Endothelial cell of umbilical vein (primary cell): ENCODE measurements around the gene SLC39A11. TPM values are rescaled to one million over a fixed set of nuclear protein-coding genes. Genes with fewer than 3 reads are reported as not detected.

Source experiments
- BruUV-seq: library from RNA; stranded (reverse); fragments of 400-500 nt; replicated peaks from 2 replicates; lab custom pipeline; 2021; lab: Mats Ljungman, UMichigan
- CTCF ChIA-PET: fragments of 300-600, 350-600 bp; sonication (Branson Sonifier 250); formaldehyde crosslinking; loops from one replicate; lab custom pipeline; 2021; ENCODE audit warnings: antibody characterized with exemption, inconsistent platforms; lab: Charles Lee
- POLR2A ChIA-PET: fragments of 300-600, 350-600 bp; sonication (Branson Sonifier 250); formaldehyde crosslinking; loops from one replicate; lab custom pipeline; 2021; ENCODE audit warnings: antibody characterized with exemption, inconsistent platforms; lab: Charles Lee
- DNase-seq: peaks from one replicate; pipeline ENCODE4 v3.0.0-alpha.2; 2011; ENCODE audit warnings: low read depth, low spot score
- FAIRE-seq: peaks from 2 replicates; lab custom pipeline; 2011; peaks lifted over from hg19 to GRCh38; lab: Jason Lieb, UNC
- H2AFZ ChIP-seq: 2 replicates; pipeline ENCODE4 v1.6.0; 2012; ENCODE audit warnings: low read depth, low read length, control low read depth, inconsistent platforms
- H3K27ac ChIP-seq: 2 replicates; pipeline ENCODE4 v1.5.1; 2011; ENCODE audit warnings: low read depth, mild to moderate bottlenecking, control low read depth, low read length, moderate library complexity; ENCODE audit not compliant: insufficient read depth
- H3K27me3 ChIP-seq, 2 experiments: 2 replicates each; pipeline versions ENCODE4 v1.6.0 to v1.6.1; 2011; ENCODE audit warnings: low read length in 2 of 2, mixed read lengths in 1 of 2; ENCODE audit not compliant: control insufficient read depth in 2 of 2, insufficient read depth in 2 of 2
- H3K36me3 ChIP-seq, 2 experiments: 2 replicates in 1 of 2; 3 replicates in 1 of 2; pipeline ENCODE4 v1.5.1; 2011; ENCODE audit warnings: low read length in 2 of 2, mild to moderate bottlenecking in 1 of 2, moderate library complexity in 1 of 2; ENCODE audit not compliant: control insufficient read depth in 2 of 2, insufficient read depth in 2 of 2; ENCODE audit errors: extremely low read depth in 1 of 2
- H3K4me1 ChIP-seq: 3 replicates; pipeline ENCODE4 v1.5.1; 2011; ENCODE audit warnings: mild to moderate bottlenecking, low read length; ENCODE audit not compliant: control insufficient read depth, insufficient read depth; ENCODE audit errors: extremely low read depth
- H3K4me2 ChIP-seq: 2 replicates; pipeline ENCODE4 v1.6.1; 2011; ENCODE audit warnings: low read length, control low read depth, mixed read lengths; ENCODE audit not compliant: insufficient read depth
- H3K4me3 ChIP-seq, 3 experiments: fragments of 200-600 bp in 1 of 3; sonication (generic), shearing (Covaris generic) in 1 of 3; replicated peaks in 1 of 3; 2 replicates each; pipeline ENCODE4 v1.5.1; 2011 to 2016; ENCODE audit warnings: control low read depth in 3 of 3, low read length in 3 of 3, mild to moderate bottlenecking in 2 of 3, inconsistent platforms in 1 of 3, low read depth in 1 of 3, moderate library complexity in 1 of 3; ENCODE audit not compliant: insufficient read depth in 1 of 3
- H3K79me2 ChIP-seq: 2 replicates; pipeline ENCODE4 v1.6.0; 2012; ENCODE audit warnings: low read length, inconsistent platforms; ENCODE audit not compliant: control insufficient read depth, insufficient read depth
- H3K9ac ChIP-seq: replicated peaks from 2 replicates; pipeline ENCODE3; 2011; ENCODE audit warnings: low read length, control low read depth; ENCODE audit not compliant: insufficient read depth; ENCODE audit errors: extremely low read depth
- H3K9me1 ChIP-seq: replicated peaks from 3 replicates; pipeline ENCODE4 v1.6.0; 2011; ENCODE audit warnings: mild to moderate bottlenecking, low read length; ENCODE audit not compliant: control insufficient read depth, insufficient read depth; ENCODE audit errors: extremely low read depth
- H3K9me3 ChIP-seq: replicated peaks from 2 replicates; pipeline ENCODE4 v1.5.1; 2012; ENCODE audit warnings: low read length, inconsistent platforms; ENCODE audit not compliant: control insufficient read depth, insufficient read depth
- H4K20me1 ChIP-seq: replicated peaks from 2 replicates; pipeline ENCODE3; 2011; ENCODE audit warnings: mild to moderate bottlenecking, low read length; ENCODE audit not compliant: control insufficient read depth, insufficient read depth; ENCODE audit errors: extremely low read depth
- EZH2 ChIP-seq: IDR thresholded peaks from 2 replicates; pipeline ENCODE4 v1.6.1; 2012; ENCODE audit warnings: borderline replicate concordance, low read depth, mild to moderate bottlenecking, moderate library complexity, low read length, inconsistent platforms; ENCODE audit not compliant: severe bottlenecking
- FOS ChIP-seq: IDR thresholded peaks from 2 replicates; pipeline ENCODE4 v1.6.1; 2011; ENCODE audit warnings: mild to moderate bottlenecking, low read length, moderate library complexity, borderline replicate concordance; ENCODE audit not compliant: insufficient read depth
- GATA2 ChIP-seq: IDR thresholded peaks from 2 replicates; pipeline ENCODE4 v1.7.0; 2011; ENCODE audit warnings: low read depth, mild to moderate bottlenecking, moderate library complexity, mixed read lengths, low read length; ENCODE audit not compliant: insufficient read length, insufficient read depth
- JUN ChIP-seq: IDR thresholded peaks from 2 replicates; pipeline ENCODE4 v1.6.1; 2011; ENCODE audit warnings: borderline replicate concordance, low read depth; ENCODE audit not compliant: insufficient read length, insufficient read depth
- MYC ChIP-seq: IDR thresholded peaks from one replicate; pipeline ENCODE4 v1.6.1; 2011; ENCODE audit warnings: mild to moderate bottlenecking, low read depth, low read length
- POLR2A ChIP-seq: IDR thresholded peaks from 2 replicates; pipeline ENCODE4 v1.6.1; 2012; ENCODE audit warnings: low read depth, mild to moderate bottlenecking, control low read depth, low read length
- POLR2AphosphoS5 ChIP-seq: IDR thresholded peaks from 2 replicates; pipeline ENCODE4 v1.6.1; 2012; ENCODE audit warnings: low read depth, mild to moderate bottlenecking, control low read depth, low read length, moderate library complexity; ENCODE audit not compliant: insufficient read depth
- dilution Hi-C: fragments of 300-500 bp; cut with MboI; formaldehyde crosslinking; loops from one replicate; pipeline ENCODE4 v1.15.0; 2019; ENCODE audit warnings: low sequenced_read_pairs; ENCODE audit not compliant: extremely low pct_ligation_motif_present
- intact Hi-C: fragments of 100-400 bp; cut with micrococcal nuclease; formaldehyde crosslinking; loops from one replicate; pipeline ENCODE4 v1.10.0; 2022
- polyA plus RNA-seq, 4 experiments: library from polyadenylated mRNA; depleted of rRNA in 3 of 4; stranded (reverse) in 3 of 4; unstranded in 1 of 4; fragments of >200 nt; gene quantifications; 2 replicates each; pipeline versions ENCODE4 v1.2.1 to v1.2.3, GENCODE V29; 2011 to 2012; ENCODE audit warnings: missing spikeins in 1 of 4
- total RNA-seq: library from RNA; stranded (reverse); gene quantifications from 2 replicates; pipeline ENCODE4 v1.2.3, GENCODE V29; 2021
- TF ChIP-seq, protein P1 (sequence below), 2 donors: IDR thresholded peaks; 1 replicate in 1 of 2; 2 replicates in 1 of 2; pipeline ENCODE4 v1.5.1; 2011; ENCODE audit warnings: low read length in 2 of 2, mild to moderate bottlenecking in 2 of 2, moderate library complexity in 2 of 2, control low read depth in 1 of 2, inconsistent platforms in 1 of 2, low read depth in 1 of 2; ENCODE audit not compliant: insufficient read depth in 1 of 2; ENCODE audit errors: extremely low read depth in 1 of 2
- TF ChIP-seq, protein P2 (sequence below): IDR thresholded peaks from 2 replicates; pipeline ENCODE4 v1.6.1; 2011; ENCODE audit not compliant: insufficient read depth, insufficient read length

SLC39A11 gene
- total and polyA plus RNA-seq, 2 donors (not counting 3 experiments of a cell fraction or from before 2014, with no cell fraction given): 8.1 to 11.9 TPM

DNA sequence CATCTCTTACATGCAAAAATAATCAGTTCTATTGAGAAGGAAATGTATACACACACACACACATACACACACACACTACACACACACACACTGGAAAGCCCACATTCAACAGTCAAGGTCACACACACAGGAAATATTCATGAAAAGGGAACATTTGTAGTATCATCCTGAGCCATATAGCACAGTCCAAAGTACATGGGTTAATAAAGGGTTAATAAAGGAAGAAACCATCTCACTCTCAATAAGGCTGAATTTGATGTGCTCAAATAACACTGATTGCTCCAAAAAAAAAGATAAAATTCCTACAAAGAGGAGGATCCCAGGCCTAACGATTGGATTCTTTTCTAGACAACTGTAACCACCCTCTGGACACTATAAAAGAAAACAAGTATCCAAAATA is 164.7 kb downstream of the SLC39A11 start:
- Histone ChIP-seq H3K27ac (no peak overlapping the region), H4K20me1 (no peaks in the 10 kb centered on the region), H3K9me3 (no peaks in the 10 kb centered on the region), H3K4me2 (no peak overlapping the region), H3K9me1 (no peaks in the 10 kb centered on the region), H3K79me2 (no peaks in the 10 kb centered on the region), H3K4me1 (no peaks in the 10 kb centered on the region), H2AFZ (no peak overlapping the region), H3K4me3 (no peak overlapping the region), H3K27me3 (no peaks in the 10 kb centered on the region), H3K36me3 (no peaks in the 10 kb centered on the region), H3K9ac (no peak overlapping the region)
- ChIA-PET POLR2A (no interaction called here), CTCF (no interaction called here)
- intact Hi-C loops (no loop called here), dilution Hi-C loops (no loop called here)
- DNase-seq: no peak
- FAIRE-seq: no peak
- no peak for TF ChIP-seq GATA2
- TF ChIP-seq MYC: no peak
- TF ChIP-seq, protein P1, sequence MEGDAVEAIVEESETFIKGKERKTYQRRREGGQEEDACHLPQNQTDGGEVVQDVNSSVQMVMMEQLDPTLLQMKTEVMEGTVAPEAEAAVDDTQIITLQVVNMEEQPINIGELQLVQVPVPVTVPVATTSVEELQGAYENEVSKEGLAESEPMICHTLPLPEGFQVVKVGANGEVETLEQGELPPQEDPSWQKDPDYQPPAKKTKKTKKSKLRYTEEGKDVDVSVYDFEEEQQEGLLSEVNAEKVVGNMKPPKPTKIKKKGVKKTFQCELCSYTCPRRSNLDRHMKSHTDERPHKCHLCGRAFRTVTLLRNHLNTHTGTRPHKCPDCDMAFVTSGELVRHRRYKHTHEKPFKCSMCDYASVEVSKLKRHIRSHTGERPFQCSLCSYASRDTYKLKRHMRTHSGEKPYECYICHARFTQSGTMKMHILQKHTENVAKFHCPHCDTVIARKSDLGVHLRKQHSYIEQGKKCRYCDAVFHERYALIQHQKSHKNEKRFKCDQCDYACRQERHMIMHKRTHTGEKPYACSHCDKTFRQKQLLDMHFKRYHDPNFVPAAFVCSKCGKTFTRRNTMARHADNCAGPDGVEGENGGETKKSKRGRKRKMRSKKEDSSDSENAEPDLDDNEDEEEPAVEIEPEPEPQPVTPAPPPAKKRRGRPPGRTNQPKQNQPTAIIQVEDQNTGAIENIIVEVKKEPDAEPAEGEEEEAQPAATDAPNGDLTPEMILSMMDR (IDR thresholded peaks at IDR 0.05; ENCODE audit: extremely low read depth in 1 of 2, insufficient read depth in 1 of 2, low read depth in 1 of 2, low read length in 2 of 2): no peak
- TF ChIP-seq FOS: no peak
- no peak for TF ChIP-seq JUN
- no peak for TF ChIP-seq EZH2
- TF ChIP-seq, protein P2, sequence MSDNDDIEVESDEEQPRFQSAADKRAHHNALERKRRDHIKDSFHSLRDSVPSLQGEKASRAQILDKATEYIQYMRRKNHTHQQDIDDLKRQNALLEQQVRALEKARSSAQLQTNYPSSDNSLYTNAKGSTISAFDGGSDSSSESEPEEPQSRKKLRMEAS: no peak
- no peak for TF ChIP-seq POLR2AphosphoS5
- no peak for TF ChIP-seq POLR2A
- no TSS peak for BruUV-seq
